Activated CD8-positive, alpha-beta memory T cell treated with anti-CD3 and anti-CD28 coated beads for 1 hour (primary cell): ENCODE measurements around the gene MAPRE2.

Source experiments
- DNase-seq, 2 donors: peaks; one replicate each; pipeline ENCODE4 v3.0.0-alpha.2; 2020; ENCODE audit warnings: low read depth in 1 of 2; ENCODE audit errors: extremely low read depth in 1 of 2

The MAPRE2 gene

GRCh38 chr18:35118641-35119040 is 77.4 kb downstream of the MAPRE2 start:
- no peak for DNase-seq

- DNase-seq, result no peak
Measured at GRCh38 chr18:35121038-35121437, 79.8 kb downstream of the MAPRE2 start.

- DNase-seq, result no peak
Measured at GRCh38 chr18:35121531-35121930, 80.3 kb downstream of the MAPRE2 start.

- no peak for DNase-seq
Measured at GRCh38 chr18:35122586-35123224, 81.5 kb downstream of the MAPRE2 start.

- no peak for DNase-seq
Measured at GRCh38 chr18:35123811-35124210, 82.6 kb downstream of the MAPRE2 start.

GRCh38 chr18:35127201-35127600 is 86.0 kb downstream of the MAPRE2 start:
- DNase-seq, result no peak

- no peak for DNase-seq
Measured at GRCh38 chr18:35128675-35129074, 87.5 kb downstream of the MAPRE2 start.

GRCh38 chr18:35130236-35130635 is 89.0 kb downstream of the MAPRE2 start:
- DNase-seq, result no peak

- DNase-seq, result no peak
Measured at GRCh38 chr18:35131387-35132020, 90.3 kb downstream of the MAPRE2 start.

- no peak for DNase-seq
Measured at GRCh38 chr18:35132021-35132902, 91.0 kb downstream of the MAPRE2 start.

- DNase-seq, result no peak
Measured at GRCh38 chr18:35134190-35134730, 93.0 kb downstream of the MAPRE2 start.

GRCh38 chr18:35134791-35135531 is 93.7 kb downstream of the MAPRE2 start:
- no peak for DNase-seq

GRCh38 chr18:35136248-35136647 is 95.0 kb downstream of the MAPRE2 start:
- DNase-seq, result no peak

- no peak for DNase-seq
Measured at GRCh38 chr18:35136885-35137284, 95.7 kb downstream of the MAPRE2 start.

- DNase-seq, result no peak
Measured at GRCh38 chr18:35137632-35138031, 96.4 kb downstream of the MAPRE2 start.

GRCh38 chr18:35138773-35139172 is 97.6 kb downstream of the MAPRE2 start:
- DNase-seq, result no peak

GRCh38 chr18:35139517-35139916 is 98.3 kb downstream of the MAPRE2 start:
- no peak for DNase-seq

- no peak for DNase-seq
Measured at GRCh38 chr18:35141077-35141476, 99.9 kb downstream of the MAPRE2 start.

GRCh38 chr18:35141567-35142274 is 100.5 kb downstream of the MAPRE2 start:
- DNase-seq, result no peak

- DNase-seq, result no peak
Measured at GRCh38 chr18:35142275-35142615, 101.0 kb downstream of the MAPRE2 start.
